Activated naive CD4-positive, alpha-beta T cell treated with anti-CD3 and anti-CD28 coated beads, Interleukin-2, amount 10 ng/mL, durations not matched to agents 7 days and 5 days (primary cell): ENCODE data around the gene RHBDL2.
A peak's percentile ranks its signal among the peaks of the same experiment; 100 is the strongest.
"Not testable (repeated sequence)": the region's sequence is repeated elsewhere in the genome, so short reads cannot be mapped to it uniquely, and the experiment has no call there.

Source experiments
- CTCF ChIA-PET: fragments of 350-600 bp; sonication (Branson Sonifier 250); formaldehyde crosslinking; loops from one replicate; lab custom pipeline; 2021; ENCODE audit warnings: antibody characterized with exemption; lab: Charles Lee
- DNase-seq: peaks from one replicate; pipeline ENCODE4 v3.0.0-alpha.2; 2020
- H3K27ac Mint-ChIP-seq: one replicate; pipeline ENCODE4 v1.8.0; 2021; ENCODE audit warnings: mild to moderate bottlenecking, moderate library complexity, mixed read lengths
- H3K27me3 Mint-ChIP-seq: one replicate; pipeline ENCODE4 v1.8.0; 2021; ENCODE audit warnings: mild to moderate bottlenecking, mixed read lengths
- H3K36me3 Mint-ChIP-seq: one replicate; pipeline ENCODE4 v1.8.0; 2021; ENCODE audit warnings: mixed read lengths
- H3K4me1 Mint-ChIP-seq: one replicate; pipeline ENCODE4 v1.8.0; 2021; ENCODE audit warnings: mixed read lengths
- H3K4me3 Mint-ChIP-seq: one replicate; pipeline ENCODE4 v1.8.0; 2021; ENCODE audit warnings: mild to moderate bottlenecking, moderate library complexity, mixed read lengths
- H3K9me3 Mint-ChIP-seq: one replicate; pipeline ENCODE4 v1.8.0; 2021; ENCODE audit warnings: mixed read lengths

RHBDL2 gene

GRCh38 chr1:38918568-38918967, 23.1 kb downstream of the RHBDL2 start:
- H3K9me3 Mint-ChIP-seq: no peaks in the 10 kb centered on the region
- peaks cover 15% of the 10 kb centered on the region for H3K27me3 Mint-ChIP-seq
- CTCF ChIA-PET: interaction anchor here (0.7 kb wide), 1 partner anchor 468 kb away, joined by 3 read pairs; no protein-coding TSS in a partner anchor
- no peak overlapping the region for H3K27ac Mint-ChIP-seq
- H3K4me1 Mint-ChIP-seq: no peaks in the 10 kb centered on the region
- no peaks in the 10 kb centered on the region for H3K36me3 Mint-ChIP-seq
- H3K4me3 Mint-ChIP-seq: no peak overlapping the region
- DNase-seq: no peak

GRCh38 chr1:38917772-38918171, 23.9 kb downstream of the RHBDL2 start:
- CTCF ChIA-PET: interaction anchor here (0.7 kb wide), 1 partner anchor 469 kb away, joined by 3 read pairs; no protein-coding TSS in a partner anchor
- DNase-seq: no peak
- Mint-ChIP-seq H3K4me3 (no peak overlapping the region), H3K9me3 (no peaks in the 10 kb centered on the region), H3K27ac (no peak overlapping the region), H3K36me3 (no peaks in the 10 kb centered on the region), H3K27me3 (peaks cover 14% of the 10 kb centered on the region), H3K4me1 (no peaks in the 10 kb centered on the region)

- Mint-ChIP-seq H3K4me1 (no peaks in the 10 kb centered on the region), H3K27ac (no peak overlapping the region), H3K27me3 (peaks cover 14% of the 10 kb centered on the region), H3K36me3 (no peaks in the 10 kb centered on the region), H3K4me3 (no peak overlapping the region), H3K9me3 (no peaks in the 10 kb centered on the region)
- no peak for DNase-seq
- CTCF ChIA-PET: no interaction called here
Measured at GRCh38 chr1:38917337-38917736, 24.3 kb downstream of the RHBDL2 start.

GRCh38 chr1:38915352-38915948, 26.2 kb downstream of the RHBDL2 start:
- no peaks in the 10 kb centered on the region for H3K9me3 Mint-ChIP-seq
- CTCF ChIA-PET: no interaction called here

GRCh38 chr1:38914908-38915307, 26.7 kb downstream of the RHBDL2 start:
- H3K9me3 Mint-ChIP-seq, H3K4me3 Mint-ChIP-seq, CTCF ChIA-PET, H3K36me3 Mint-ChIP-seq, H3K4me1 Mint-ChIP-seq, DNase-seq, H3K27me3 Mint-ChIP-seq: not testable (repeated sequence)
- peak overlapping the region; percentile 28 for H3K27ac Mint-ChIP-seq

More at GRCh38 chr1:38915352-38915948, 26.2 kb downstream of the RHBDL2 start:
- Mint-ChIP-seq H3K27me3 (peaks cover 6% of the 10 kb centered on the region), H3K4me1 (no peaks in the 10 kb centered on the region), H3K27ac (peak overlapping the region; percentile 28), H3K36me3 (no peaks in the 10 kb centered on the region), H3K4me3 (no peak overlapping the region)
- no peak for DNase-seq

- DNase-seq: no peak
- Mint-ChIP-seq H3K36me3 (no peaks in the 10 kb centered on the region), H3K27me3 (no peaks in the 10 kb centered on the region), H3K4me3 (no peak overlapping the region), H3K27ac (no peak overlapping the region), H3K4me1 (no peaks in the 10 kb centered on the region), H3K9me3 (peaks cover 4% of the 10 kb centered on the region)
- CTCF ChIA-PET: no interaction called here
Measured at GRCh38 chr1:38908821-38909220, 32.8 kb downstream of the RHBDL2 start.

GRCh38 chr1:38905985-38906384, 35.6 kb downstream of the RHBDL2 start:
- Mint-ChIP-seq H3K27ac (no peak overlapping the region), H3K27me3 (no peaks in the 10 kb centered on the region), H3K9me3 (peaks cover 4% of the 10 kb centered on the region), H3K4me3 (no peak overlapping the region), H3K36me3 (no peaks in the 10 kb centered on the region), H3K4me1 (no peaks in the 10 kb centered on the region)
- DNase-seq: no peak
- CTCF ChIA-PET: no interaction called here

GRCh38 chr1:38899560-38899959, 42.1 kb downstream of the RHBDL2 start:
- H3K27ac Mint-ChIP-seq: no peak overlapping the region
- DNase-seq: no peak
- CTCF ChIA-PET: no interaction called here
- H3K4me1 Mint-ChIP-seq: peaks cover 2% of the 10 kb centered on the region
- no peak overlapping the region for H3K4me3 Mint-ChIP-seq
- H3K36me3 Mint-ChIP-seq: no peaks in the 10 kb centered on the region
- H3K9me3 Mint-ChIP-seq: no peaks in the 10 kb centered on the region
- H3K27me3 Mint-ChIP-seq: no peaks in the 10 kb centered on the region

- CTCF ChIA-PET: no interaction called here
- no peaks in the 10 kb centered on the region for H3K36me3 Mint-ChIP-seq
- no peaks in the 10 kb centered on the region for H3K9me3 Mint-ChIP-seq
- no peak for DNase-seq
- peaks cover 2% of the 10 kb centered on the region for H3K4me1 Mint-ChIP-seq
- H3K27me3 Mint-ChIP-seq: no peaks in the 10 kb centered on the region
- H3K4me3 Mint-ChIP-seq: no peak overlapping the region
- no peak overlapping the region for H3K27ac Mint-ChIP-seq
Measured at GRCh38 chr1:38898653-38899230, 42.9 kb downstream of the RHBDL2 start.

- no peak overlapping the region for H3K27ac Mint-ChIP-seq
- no peak for DNase-seq
- no peaks in the 10 kb centered on the region for H3K36me3 Mint-ChIP-seq
- H3K4me3 Mint-ChIP-seq: no peak overlapping the region
- CTCF ChIA-PET: no interaction called here
- H3K9me3 Mint-ChIP-seq: no peaks in the 10 kb centered on the region
- peaks cover 2% of the 10 kb centered on the region for H3K4me1 Mint-ChIP-seq
- no peaks in the 10 kb centered on the region for H3K27me3 Mint-ChIP-seq
Measured at GRCh38 chr1:38896169-38896568, 45.5 kb downstream of the RHBDL2 start.

GRCh38 chr1:38892976-38893375, 48.7 kb downstream of the RHBDL2 start:
- no peak overlapping the region for H3K27ac Mint-ChIP-seq
- H3K36me3 Mint-ChIP-seq: no peaks in the 10 kb centered on the region
- CTCF ChIA-PET: no interaction called here
- H3K4me3 Mint-ChIP-seq: no peak overlapping the region
- H3K9me3 Mint-ChIP-seq: no peaks in the 10 kb centered on the region
- H3K4me1 Mint-ChIP-seq: no peaks in the 10 kb centered on the region
- peaks cover 4% of the 10 kb centered on the region for H3K27me3 Mint-ChIP-seq
- no peak for DNase-seq

- Mint-ChIP-seq H3K4me1 (no peaks in the 10 kb centered on the region), H3K36me3 (no peaks in the 10 kb centered on the region), H3K9me3 (no peaks in the 10 kb centered on the region), H3K4me3 (no peak overlapping the region), H3K27me3 (peaks cover 12% of the 10 kb centered on the region), H3K27ac (no peak overlapping the region)
- peak; percentile 30 for DNase-seq
- CTCF ChIA-PET: interaction anchor here (0.7 kb wide), 1 partner anchor 1866 kb away, joined by 3 read pairs; no protein-coding TSS in a partner anchor
Measured at GRCh38 chr1:38891753-38892152, 49.9 kb downstream of the RHBDL2 start.

- peaks cover 12% of the 10 kb centered on the region for H3K27me3 Mint-ChIP-seq
- no peak overlapping the region for H3K27ac Mint-ChIP-seq
- no peak overlapping the region for H3K4me3 Mint-ChIP-seq
- no peak for DNase-seq
- H3K9me3 Mint-ChIP-seq: no peaks in the 10 kb centered on the region
- H3K4me1 Mint-ChIP-seq: no peaks in the 10 kb centered on the region
- CTCF ChIA-PET: interaction anchor here (1.5 kb wide), 1 partner anchor 203 kb away, joined by 3 read pairs; no protein-coding TSS in a partner anchor
- no peaks in the 10 kb centered on the region for H3K36me3 Mint-ChIP-seq
Measured at GRCh38 chr1:38889589-38889988, 52.0 kb downstream of the RHBDL2 start.

- no peak overlapping the region for H3K27ac Mint-ChIP-seq
- H3K27me3 Mint-ChIP-seq: peaks cover 12% of the 10 kb centered on the region
- DNase-seq: no peak
- no peaks in the 10 kb centered on the region for H3K4me1 Mint-ChIP-seq
- no peak overlapping the region for H3K4me3 Mint-ChIP-seq
- H3K9me3 Mint-ChIP-seq: no peaks in the 10 kb centered on the region
- no peaks in the 10 kb centered on the region for H3K36me3 Mint-ChIP-seq
- CTCF ChIA-PET: interaction anchor here (1.5 kb wide), 1 partner anchor 204 kb away, joined by 3 read pairs; no protein-coding TSS in a partner anchor
Measured at GRCh38 chr1:38888423-38889333, 53.0 kb downstream of the RHBDL2 start.
